ENCODE data around the gene MBP. TPM values are rescaled to one million over a fixed set of nuclear protein-coding genes. Genes with fewer than 3 reads are reported as not detected.

MBP gene
- total and polyA plus RNA-seq, 2 of the 4 experiments (the other 2 are of a cell fraction), result 0.72 to 0.90 TPM

- Histone ChIP-seq H2AK9ac (replicated peaks; ENCODE audit: low read depth, low read length, poor library complexity) (no peak overlapping the region), H2AFZ (replicated peaks; ENCODE audit: low read length, poor library complexity) (no peak overlapping the region), H3K79me1 (ENCODE audit: low read depth in 1 of 2, low read length in 2 of 2) (peaks cover 0 to 16% of the 10 kb centered on the region in 2 experiments; a peak in 2 of 4 replicates), H3K9me3 (ENCODE audit: control insufficient read depth, insufficient read depth, low read length) (no peaks in the 10 kb centered on the region), H3K4me1 (ENCODE audit: control insufficient read depth, insufficient read depth, low read length) (peaks cover 26% of the 10 kb centered on the region), H2BK120ac (ENCODE audit: low read depth, low read length) (peak overlapping the region; percentile 12; the same call in 1 of the 2 replicates), H2BK15ac (ENCODE audit: low read depth, low read length) (no peak overlapping the region; the same call in 2 of the 3 replicates), H4K91ac (ENCODE audit: insufficient read depth, low read depth, low read length) (0 out of 2 replicates have a peak overlapping the region, but pooled peaks have one; percentile 12), H3K18ac (ENCODE audit: low read depth, low read length) (peak overlapping the region; percentile 22; the same call in 1 of the 2 replicates), H3K4me2 (ENCODE audit: low read depth, low read length) (no peak overlapping the region), H4K5ac (ENCODE audit: low read depth, low read length) (peak overlapping the region; percentile 18; the same call in 1 of the 2 replicates), H3K56ac (ENCODE audit: extremely low read depth, insufficient read depth, low read length) (no peak overlapping the region), H3K9me1 (ENCODE audit: insufficient read depth, low read length) (peaks cover 15% of the 10 kb centered on the region), H3K36me3 (ENCODE audit: control insufficient read depth, insufficient read depth, low read length) (no peaks in the 10 kb centered on the region), H2BK5ac (ENCODE audit: low read depth, low read length, poor library complexity, severe bottlenecking) (no peak overlapping the region), H2BK20ac (ENCODE audit: low read depth, low read length) (peak overlapping the region; percentile 39; the same call in 1 of the 2 replicates), H3K4me3 (ENCODE audit: insufficient read depth, low read depth, low read length) (no peak overlapping the region), H3K4ac (ENCODE audit: low read depth, low read length) (peak overlapping the region; percentile 33; the same call in 1 of the 2 replicates), H3K9ac (ENCODE audit: low read depth, low read length) (no peak overlapping the region), H3K23ac (ENCODE audit: low read depth, low read length) (no peak overlapping the region), H3K27me3 (ENCODE audit: control insufficient read depth, insufficient read depth, low read length) (no peaks in the 10 kb centered on the region), H3K27ac (ENCODE audit: insufficient read depth, low read length) (0 out of 2 replicates have a peak overlapping the region, but pooled peaks have one; percentile 5), H3K14ac (replicated peaks; ENCODE audit: low read depth, low read length) (peak overlapping the region; percentile 44), H2AK5ac (ENCODE audit: low read depth, low read length) (peak overlapping the region; percentile 53), H4K20me1 (ENCODE audit: insufficient read depth, low read length) (no peaks in the 10 kb centered on the region), H4K8ac (ENCODE audit: low read depth in 2 of 2, low read length in 2 of 2) (0 out of 4 replicates have a peak overlapping the region, but pooled peaks of 1 of the 2 experiments have one; percentile 1)
- ATAC-seq (ENCODE audit: low read depth) (no peak), DNase-seq (no peak)
- in situ Hi-C loops (cut with MboI; ENCODE audit: low sequenced_read_pairs) (no loop called here), dilution Hi-C loops (cut with HindIII; ENCODE audit: low sequenced_read_pairs, unreplicated experiment) (no loop called here), intact Hi-C loops (cut with micrococcal nuclease) (no loop called here)
- BruUV-seq (replicated peaks), result no TSS peak
- TF ChIP-seq SMC3 (IDR thresholded peaks at IDR 0.05; ENCODE audit: low read depth, low read length) (no peak), MAZ (IDR thresholded peaks at IDR 0.05; ENCODE audit: borderline replicate concordance, low read depth, low read length) (no peak), MAFK (IDR thresholded peaks at IDR 0.05; ENCODE audit: low read depth, low read length) (no peak), POLR2A (IDR thresholded peaks at IDR 0.05; ENCODE audit: low read depth, low read length) (no peak), USF2 (IDR thresholded peaks at IDR 0.05; ENCODE audit: low read depth, low read length) (no peak), FOS (IDR thresholded peaks at IDR 0.05; ENCODE audit: low read depth, low read length) (no peak), RCOR1 (IDR thresholded peaks at IDR 0.05; ENCODE audit: insufficient replicate concordance, low read length) (no peak), CHD1 (IDR thresholded peaks at IDR 0.05; ENCODE audit: low read depth, low read length) (no peak), ELK1 (IDR thresholded peaks at IDR 0.05; ENCODE audit: borderline replicate concordance, low read depth, low read length) (no peak), CTCF (conservative IDR thresholded peaks at IDR 0.05; ENCODE audit: low read depth, low read length) (no peak), BHLHE40 (IDR thresholded peaks at IDR 0.05; ENCODE audit: low read depth, low read length) (no peak), RAD21 (IDR thresholded peaks at IDR 0.05; ENCODE audit: low read length) (no peak)
- WGBS, 2 experiments (ENCODE audit: extremely low coverage in 2 of 2, insufficient read length in 1 of 2), result 75% methylated on average over 2 of the region's 11 CpGs; no CpG with 5 or more reads in 1 of the 2 experiments
- ChIA-PET POLR2A (ENCODE audit: unreplicated experiment) (no interaction called here), CTCF (interaction anchor here (0.6 to 1.1 kb wide), 3 partner anchors 30 to 186 kb away, joined by 3 read pairs; no protein-coding TSS in a partner anchor)
Measured at GRCh38 chr18:77096936-77097886, 35.4 kb downstream of the MBP start.

Measured in IMR-90 (cell line).